GM19467 (cell line): ENCODE results near the gene PDE4A.

Experiments
- ATAC-seq: cut with Tn5 transposase; IDR thresholded peaks from one replicate; pipeline ENCODE4 v1.9.1; 2021; ENCODE audit warnings: mild to moderate bottlenecking, moderate library complexity; ENCODE audit not compliant: unreplicated experiment

Gene PDE4A

DNA sequence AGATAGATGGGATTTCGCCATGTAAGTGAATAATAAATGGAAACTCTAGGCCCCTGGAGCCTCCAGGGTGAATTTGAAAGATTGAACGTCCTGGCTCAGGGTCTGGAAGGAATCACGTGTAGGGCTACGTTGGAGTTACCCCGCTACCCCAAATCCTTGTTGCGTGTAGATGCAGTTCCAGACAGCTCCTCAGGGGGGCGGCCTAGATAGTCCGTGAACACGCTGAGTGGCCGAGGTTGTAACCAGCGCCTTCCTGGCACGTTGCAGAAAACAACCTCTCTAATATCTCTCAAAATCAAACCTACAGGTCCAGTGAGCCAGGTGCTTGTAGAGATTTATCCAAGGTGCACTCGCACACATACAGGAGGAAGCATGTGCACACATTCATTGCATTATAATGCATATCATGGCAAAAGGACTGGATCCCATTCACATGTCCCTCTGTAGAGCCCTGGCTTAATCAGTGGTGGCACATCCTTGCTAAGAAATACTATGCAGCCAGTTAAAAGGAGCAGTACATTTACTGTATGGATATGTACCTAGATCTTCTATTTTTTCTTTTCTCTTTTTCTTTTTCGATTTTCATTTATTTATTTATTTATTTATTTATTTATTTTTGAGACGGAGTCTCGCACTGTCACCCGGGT lies 85.4 kb downstream of the PDE4A start:
- no peak for ATAC-seq

DNA sequence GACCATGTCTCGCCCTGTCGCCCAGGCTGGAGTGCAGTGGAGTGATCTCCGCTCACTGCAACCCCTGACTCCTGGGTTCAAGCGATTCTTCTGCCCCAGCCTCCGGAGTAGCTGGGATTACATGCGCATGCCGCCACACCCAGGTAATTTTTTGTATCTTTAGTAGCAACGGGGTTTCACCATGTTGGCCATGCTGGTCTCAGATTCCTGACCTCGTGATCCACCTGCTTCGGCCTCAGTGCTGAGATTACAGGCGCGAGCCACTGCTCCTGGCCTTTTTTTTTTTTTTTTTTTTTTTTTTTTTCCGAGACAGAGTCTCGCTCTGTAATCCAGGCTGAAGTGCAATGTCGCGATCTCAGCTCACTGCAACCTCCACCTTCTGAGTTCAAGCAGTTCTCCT lies 87.7 kb downstream of the PDE4A start:
- no peak for ATAC-seq

DNA sequence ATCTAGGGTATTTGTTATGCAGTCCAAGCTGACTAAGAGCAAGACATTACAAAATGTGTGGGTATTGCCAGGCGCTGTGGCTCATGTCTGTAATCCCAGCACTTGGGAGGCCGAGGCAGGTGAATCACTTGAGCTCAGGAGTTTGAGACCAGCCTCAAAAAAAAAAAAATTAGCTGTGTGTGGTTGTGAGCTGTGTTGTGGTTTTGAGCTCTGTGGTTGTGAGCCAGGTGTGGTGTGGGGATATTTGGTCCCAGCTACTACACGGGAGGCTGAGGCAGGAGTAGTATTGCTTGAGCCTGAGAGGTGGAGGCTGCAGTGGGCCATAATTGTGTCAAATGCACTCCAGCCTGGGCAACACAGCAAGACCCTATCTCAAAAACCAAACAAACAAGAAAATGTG lies 88.4 kb downstream of the PDE4A start:
- ATAC-seq = no peak

DNA sequence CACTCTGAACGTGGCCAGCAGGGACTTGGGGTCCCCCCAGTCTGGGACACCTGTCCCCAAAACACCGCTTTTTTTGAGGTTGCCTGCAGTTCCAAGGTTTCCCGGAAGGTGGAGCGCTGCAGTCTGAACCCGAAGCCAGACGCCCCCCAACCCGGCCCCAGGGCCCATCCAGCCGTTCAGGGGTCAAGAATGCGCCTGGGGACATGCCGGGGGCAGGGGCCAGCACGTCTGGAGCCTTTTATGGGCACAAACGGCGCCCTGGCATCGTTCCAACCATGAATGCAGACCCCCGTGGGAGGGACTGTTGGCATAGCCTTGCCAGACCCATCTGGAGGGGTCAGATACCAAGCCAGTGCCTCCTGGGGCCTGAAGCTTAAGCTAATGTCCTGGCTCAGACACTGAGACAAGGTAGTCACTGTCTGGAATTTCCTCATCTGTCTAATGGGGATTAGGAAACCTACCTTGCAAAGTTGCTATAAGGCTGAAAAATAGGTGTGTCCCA lies 90.0 kb downstream of the PDE4A start:
- no peak for ATAC-seq

DNA sequence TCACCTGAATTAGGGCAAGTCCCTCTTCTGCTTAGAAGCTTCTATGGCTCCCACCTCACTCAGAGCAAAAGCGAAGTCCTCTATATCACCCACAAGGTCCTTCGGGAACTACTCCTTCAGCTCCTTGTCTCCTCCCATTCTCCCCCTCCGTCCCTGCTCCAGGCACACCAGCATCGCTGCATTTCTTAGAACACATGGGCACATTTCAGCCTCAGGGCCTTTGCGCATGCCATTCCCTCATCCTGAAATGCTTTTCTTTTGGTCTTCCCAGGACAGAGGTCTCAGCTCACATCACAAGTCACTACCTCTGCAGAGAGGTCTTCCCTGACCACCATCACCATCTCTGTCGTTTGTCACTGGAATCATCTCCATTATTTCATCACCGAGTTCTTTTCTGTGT lies 92.9 kb downstream of the PDE4A start:
- no peak for ATAC-seq

DNA sequence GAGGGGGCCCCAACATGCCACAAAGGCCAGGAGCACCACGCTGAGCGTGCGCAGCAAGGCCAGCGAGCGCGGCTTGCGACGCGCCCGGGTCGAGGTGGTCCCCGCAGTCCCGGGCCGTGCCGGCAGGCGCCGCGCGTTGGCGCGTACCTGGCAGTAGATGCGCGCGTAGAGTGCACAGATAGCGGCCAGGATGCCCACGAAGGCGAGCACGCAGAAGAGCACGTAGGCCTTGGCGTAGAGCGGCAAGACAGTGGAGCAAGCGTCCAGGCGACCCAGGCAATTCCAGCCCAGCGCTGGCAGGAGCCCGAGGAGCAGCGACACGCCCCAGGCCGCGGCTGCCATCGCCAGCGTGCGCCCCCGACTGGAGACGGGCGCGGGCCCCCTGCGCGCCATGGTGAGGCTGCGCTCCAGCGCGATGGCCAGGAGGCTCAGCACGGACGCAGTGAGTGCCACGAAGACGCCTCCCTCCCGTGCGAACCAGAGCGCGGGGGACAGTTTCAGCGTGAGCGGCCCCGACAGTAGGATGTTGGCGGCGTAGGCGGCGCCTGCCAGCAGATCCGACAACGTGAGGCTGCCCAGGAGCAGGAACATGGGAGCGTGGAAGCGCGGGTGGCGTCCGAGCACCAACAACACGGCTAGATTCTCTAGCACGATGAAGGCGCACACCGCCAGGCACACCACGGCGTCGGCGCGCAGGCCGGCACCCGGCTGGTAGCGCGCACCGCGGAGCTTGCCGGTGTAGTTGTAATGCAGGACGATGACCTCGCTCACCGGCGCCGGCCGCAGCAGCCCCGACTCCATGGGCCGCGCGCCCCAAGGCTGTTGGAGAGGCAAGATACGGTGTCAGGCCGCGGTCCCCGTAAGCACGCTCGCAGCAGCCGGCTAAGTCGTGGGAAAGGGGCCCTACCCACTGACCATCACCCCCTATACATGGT lies 94.1 kb downstream of the PDE4A start:
- ATAC-seq = no peak

DNA sequence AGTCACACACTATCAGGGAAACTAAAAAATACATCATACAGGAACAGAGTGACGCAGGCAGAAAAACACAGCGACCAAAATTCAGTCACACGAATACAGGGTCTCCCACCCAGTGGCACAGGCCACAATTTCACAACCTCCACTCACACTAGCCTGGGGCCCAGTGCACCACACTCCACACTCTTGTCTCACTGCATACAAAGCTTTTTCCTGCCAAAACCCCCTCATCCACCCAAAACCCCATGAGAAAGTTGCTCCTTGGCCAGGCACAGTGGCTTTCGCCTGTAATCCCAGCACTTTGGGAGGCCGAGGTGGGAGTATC lies 95.7 kb downstream of the PDE4A start:
- ATAC-seq = no peak

DNA sequence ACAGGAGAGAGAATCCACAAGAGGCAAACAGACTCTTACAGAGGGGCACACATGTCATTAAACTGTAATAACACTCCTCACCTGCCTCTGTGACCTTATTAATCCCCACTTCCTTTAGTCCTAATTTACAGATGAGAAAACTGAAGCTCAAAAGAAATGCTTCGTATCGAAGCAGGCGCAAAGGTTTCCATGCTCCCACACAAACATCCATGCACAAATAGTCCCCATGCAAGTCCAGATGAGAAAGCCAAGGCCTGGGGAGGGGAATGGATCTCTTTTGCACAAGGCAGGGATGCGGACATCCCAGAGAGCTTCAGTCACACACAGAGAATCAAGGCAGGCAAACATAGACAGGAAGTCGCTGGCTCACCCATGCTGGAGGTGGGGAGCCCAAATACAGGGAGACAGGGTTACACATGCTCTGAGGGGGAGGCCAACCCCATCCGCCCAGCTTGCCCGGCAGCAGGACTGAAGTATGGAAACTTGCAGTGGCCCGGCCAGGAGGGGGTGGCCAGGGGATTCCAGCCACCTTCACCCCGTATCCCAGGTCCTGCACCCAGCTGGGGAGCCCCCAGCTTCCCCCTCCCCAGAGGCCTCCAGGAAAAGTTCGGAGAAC lies 96.4 kb downstream of the PDE4A start:
- no peak for ATAC-seq

DNA sequence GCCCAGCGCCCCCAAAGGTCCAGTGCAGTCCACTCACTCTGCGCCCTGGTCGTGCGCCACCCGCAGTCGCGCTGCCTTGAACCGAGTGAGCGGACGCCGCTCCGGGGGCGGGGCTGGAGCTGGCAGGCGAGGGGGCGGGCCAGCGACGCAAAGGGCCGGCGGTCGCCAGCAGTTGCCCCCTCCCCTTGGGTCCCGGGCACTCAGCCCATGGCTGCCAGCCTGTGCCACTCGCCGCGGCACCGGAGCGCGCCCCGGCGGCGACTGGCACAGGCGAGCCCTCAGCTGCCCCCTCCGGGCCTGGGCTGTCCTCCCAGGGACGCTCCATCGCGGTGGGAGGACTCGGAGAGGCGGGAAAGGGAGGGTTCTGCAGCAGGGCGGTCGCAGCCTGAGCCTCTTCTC lies 97.0 kb downstream of the PDE4A start, which contains the start of gene S1PR5:
S1PR5 (minus strand) TSS at position 87 of the 399 bp plus-strand sequence. CDS start 2,436 bp downstream, outside the sequence.
- ATAC-seq = no peak

DNA sequence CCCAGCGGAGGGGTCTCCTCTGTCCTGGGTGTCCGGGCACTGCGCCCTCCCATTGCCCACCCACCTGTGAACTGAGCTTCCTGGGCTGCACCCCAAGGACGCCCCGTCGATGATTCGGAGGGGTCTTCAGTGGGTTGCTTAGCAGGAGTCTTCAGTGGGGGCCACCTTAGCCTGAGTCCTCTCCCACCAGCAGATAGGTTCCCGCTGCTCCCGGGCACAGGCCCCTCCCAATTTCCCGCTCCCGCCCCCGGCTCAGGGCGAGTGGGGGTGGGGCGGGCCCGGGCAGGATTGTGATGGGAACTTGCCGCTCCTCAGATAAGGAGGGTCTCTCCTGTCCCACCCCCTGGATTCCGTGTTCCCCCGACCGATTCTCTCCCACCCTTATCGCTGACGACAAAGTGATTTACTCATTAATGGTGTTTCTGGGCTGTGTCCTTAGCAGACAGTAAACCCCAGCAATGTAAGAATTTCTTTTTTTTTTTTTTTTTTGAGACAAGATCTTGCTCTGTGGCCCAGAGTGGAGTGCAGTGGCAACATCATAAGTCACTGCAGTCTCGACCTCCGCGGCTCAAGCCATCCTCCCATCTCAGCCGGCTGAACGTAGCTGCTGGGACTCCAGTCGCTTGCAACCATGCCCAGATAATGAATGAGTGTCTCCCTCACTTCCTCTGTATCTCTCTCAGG lies 97.6 kb downstream of the PDE4A start:
- no peak for ATAC-seq

DNA sequence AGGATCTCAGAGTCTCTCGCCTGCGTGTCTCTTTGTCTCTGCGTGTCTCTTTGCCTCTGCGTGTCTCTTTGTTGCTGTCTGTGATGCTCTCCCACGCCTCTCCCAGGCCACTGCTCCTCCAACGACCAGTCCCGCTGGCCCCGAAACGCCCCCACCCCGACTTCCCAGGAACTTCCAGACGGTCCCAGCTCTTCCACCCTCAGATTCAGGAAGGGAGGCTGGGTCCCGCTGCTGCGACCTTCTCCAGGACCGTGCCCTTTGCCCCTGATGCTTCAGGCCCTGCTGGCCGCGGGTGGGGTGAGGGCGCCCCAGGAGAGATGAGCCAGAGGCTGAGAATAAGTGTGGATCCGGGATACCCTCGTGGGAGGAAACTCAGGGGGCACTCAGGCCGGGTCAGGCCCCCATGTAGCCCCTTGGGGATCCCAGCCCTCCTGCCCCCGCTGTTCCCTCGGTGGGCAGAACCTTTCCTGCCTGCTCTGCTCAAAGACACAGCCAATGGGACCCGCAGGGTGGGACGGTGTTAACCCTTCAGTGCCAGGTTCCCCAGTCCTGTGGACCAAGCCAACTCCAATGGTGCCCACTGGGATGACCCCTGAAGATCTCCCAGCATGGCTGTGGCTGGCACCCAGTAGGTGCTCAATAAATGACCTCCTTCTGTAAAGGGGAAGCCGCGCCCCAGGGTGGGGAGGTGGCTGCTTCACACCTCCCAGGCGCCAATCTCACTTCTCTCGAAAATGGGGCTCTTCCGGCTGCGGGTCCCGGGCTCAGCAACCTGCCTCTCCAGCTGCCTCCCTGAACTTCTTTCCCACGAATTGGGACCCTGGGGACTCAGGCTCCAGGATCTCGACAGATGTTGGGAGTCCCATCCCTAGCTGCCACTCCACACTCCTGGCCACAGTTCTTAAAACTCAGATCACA lies 98.4 kb downstream of the PDE4A start:
- ATAC-seq = no peak
